ENCODE measurements around the gene SSR1.

- TF ChIP-seq CTCF (CRISPR knock-in tag; IDR thresholded peaks at IDR 0.05) = no peak
- no peak for TF ChIP-seq RNF219 (CRISPR knock-in tag; IDR thresholded peaks at IDR 0.05)
- no peak for TF ChIP-seq ERF (CRISPR knock-in tag; IDR thresholded peaks at IDR 0.05)
Observed at GRCh38 chr6:7267071-7267465, 45.9 kb downstream of the SSR1 start.
